Body of pancreas (tissue), 4 donors: Measurements from ENCODE around the gene MFAP2.
"Not testable (repeated sequence)": the region's sequence is repeated elsewhere in the genome, so short reads cannot be mapped to it uniquely, and the experiment has no call there.

ENCODE experiments used
- CTCF ChIP-seq, 7 experiments: fragments of 450-650 bp in 4 of 7; fragments of 200-600 bp in 3 of 7; sonication (generic) in 3 of 7; IDR thresholded peaks; one replicate each; pipeline ENCODE4 v1.5.1; 2016 to 2019; ENCODE audit warnings: antibody characterized with exemption in 7 of 7
- POLR2A ChIP-seq, 3 donors: fragments of 450-650 bp; IDR thresholded peaks; one replicate each; pipeline ENCODE4 v1.6.1; 2016; ENCODE audit warnings: antibody characterized with exemption in 3 of 3, mild to moderate bottlenecking in 2 of 3

- not testable (repeated sequence) for TF ChIP-seq CTCF, POLR2A (IDR thresholded peaks at IDR 0.05)
Measured at GRCh38 chr1:16933945-16934344, 46.5 kb downstream of the MFAP2 start.
